RPMI8226 (cell line): ENCODE results near the gene COL4A2.
A peak's percentile ranks its signal among the peaks of the same experiment; 100 is the strongest.
"Not testable (repeated sequence)": the region's sequence is repeated elsewhere in the genome, so short reads cannot be mapped to it uniquely, and the experiment has no call there.

Experiments
- DNase-seq: peaks from one replicate; pipeline ENCODE4 v3.0.0-alpha.2; 2015

COL4A2 gene

DNA sequence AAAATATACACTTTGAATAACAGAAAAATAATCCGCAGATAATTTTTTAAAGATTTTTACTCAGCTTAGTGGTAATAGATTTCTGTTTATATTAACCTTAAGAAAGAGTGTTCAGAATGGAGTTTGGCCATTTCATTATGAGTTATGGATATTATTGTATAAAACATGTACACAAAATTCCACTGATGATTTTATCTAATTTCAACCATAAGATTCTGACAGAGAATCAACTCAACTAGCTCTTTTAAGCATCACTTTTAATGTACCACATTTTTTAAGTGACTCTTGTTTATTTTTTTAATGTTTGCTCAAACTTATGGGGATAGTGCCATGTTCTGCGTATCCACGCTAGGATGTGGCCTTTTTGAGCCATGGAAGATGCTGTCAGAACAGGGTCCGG is 75.7 kb downstream of the COL4A2 start:
- no peak for DNase-seq

DNA sequence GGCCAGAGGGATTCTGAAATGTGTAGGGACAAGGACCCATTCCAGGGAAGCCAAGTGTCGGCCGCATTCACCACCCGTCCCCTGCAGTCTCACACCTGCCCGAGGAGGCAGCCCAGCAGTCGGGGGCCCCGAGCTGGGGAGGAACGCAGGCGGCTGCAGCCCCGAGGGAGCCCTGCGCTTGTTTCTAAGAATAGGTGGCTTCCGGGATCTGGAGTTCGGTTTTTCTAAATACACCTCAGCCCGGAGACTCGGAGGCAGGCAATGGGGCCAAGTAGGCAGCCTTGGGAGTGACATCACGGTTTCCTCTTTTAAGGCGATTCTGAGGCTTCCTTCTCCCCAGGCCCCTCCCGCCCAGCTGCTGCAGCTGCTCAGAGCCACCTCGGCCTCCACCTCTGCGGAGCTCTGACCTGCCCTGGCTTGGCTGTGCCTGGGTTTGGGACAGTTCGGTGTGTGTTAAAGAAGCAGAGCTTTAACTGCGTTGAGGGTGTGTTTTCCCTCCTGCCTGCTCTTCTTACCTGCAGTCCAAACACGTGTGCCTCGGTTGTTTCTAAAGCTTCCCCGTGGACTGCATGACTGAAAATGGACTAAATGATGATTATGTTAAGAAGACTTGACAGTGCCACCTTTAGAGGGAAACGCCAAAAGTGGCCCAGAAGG is 80.5 kb downstream of the COL4A2 start:
- DNase-seq: peak; percentile 60

DNA sequence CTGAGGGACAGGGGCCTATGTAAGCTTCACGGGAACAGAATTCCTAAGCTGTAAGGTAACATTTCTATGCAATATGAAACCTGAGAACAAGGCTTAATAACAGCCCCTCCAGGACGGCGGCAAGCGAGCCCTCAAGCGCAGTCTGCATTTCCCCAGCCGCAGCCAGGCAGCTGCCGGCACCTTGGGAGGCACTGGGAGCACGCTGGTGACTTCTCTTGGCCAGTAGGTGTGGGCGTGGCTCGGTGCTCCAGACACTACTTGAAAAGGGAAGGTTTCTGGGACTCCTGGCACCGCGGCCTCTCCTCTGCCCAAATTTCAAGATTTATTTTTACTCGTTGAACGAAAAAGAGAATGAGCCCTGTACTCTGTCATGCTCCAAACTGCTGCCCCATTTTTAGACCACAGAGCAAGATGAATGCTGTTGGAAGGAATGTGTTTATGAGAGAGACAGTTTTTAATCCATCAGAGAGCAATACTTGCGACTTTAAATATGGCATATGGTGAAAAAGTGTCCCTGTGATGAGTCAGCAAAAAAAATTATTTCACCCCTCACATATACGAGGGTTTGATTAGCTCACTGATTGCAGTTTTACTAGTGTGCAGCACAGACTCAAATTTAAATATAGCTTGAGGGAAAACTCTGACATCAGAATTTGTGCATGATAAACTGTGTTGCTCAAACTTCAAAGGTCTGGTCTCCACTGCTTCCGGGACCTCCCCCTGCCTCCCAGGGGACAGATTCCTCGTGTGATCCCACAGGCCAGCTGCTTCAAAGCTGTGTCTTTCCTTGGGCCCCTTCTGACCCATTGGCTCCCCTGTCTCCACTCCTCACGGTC is 81.2 kb downstream of the COL4A2 start:
- DNase-seq: no peak

DNA sequence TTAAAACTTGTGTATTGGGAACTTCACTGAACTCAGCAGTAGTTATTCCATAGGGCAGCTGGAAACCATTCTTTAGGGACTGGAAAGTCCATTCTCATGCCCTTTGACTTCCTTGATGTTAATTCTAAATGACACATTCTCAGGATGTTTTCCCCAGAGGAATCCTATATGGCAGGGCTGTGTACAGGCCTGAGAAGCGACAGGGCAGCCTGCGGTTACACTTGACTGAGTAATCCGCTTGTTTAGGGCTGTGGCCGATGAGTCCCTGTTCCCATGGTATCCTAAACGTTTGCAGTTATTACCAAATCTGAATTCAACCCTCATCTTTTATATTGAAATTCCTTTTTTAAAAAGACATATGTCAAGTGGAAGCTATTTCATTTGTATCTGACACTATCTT is 83.5 kb downstream of the COL4A2 start:
- DNase-seq: no peak

DNA sequence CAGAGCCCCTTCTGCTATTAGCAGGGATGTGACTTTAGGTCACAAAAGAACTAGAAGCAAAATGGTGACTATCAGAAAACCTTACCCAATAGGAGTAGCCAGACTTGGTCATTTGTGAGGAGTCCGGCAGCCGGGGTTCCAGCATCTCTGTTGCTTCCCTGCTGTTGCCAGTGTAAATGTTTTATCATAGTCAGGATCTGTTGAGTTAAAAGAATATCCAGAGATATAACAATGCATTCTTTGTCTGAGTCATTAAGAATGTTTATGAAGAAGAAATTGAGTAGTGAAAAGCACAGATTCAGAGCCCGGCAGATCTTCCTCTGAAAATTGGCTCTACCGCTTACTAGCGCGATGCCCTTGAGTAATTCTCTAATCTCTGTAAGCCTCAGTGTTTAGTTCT is 84.2 kb downstream of the COL4A2 start:
- no peak for DNase-seq

DNA sequence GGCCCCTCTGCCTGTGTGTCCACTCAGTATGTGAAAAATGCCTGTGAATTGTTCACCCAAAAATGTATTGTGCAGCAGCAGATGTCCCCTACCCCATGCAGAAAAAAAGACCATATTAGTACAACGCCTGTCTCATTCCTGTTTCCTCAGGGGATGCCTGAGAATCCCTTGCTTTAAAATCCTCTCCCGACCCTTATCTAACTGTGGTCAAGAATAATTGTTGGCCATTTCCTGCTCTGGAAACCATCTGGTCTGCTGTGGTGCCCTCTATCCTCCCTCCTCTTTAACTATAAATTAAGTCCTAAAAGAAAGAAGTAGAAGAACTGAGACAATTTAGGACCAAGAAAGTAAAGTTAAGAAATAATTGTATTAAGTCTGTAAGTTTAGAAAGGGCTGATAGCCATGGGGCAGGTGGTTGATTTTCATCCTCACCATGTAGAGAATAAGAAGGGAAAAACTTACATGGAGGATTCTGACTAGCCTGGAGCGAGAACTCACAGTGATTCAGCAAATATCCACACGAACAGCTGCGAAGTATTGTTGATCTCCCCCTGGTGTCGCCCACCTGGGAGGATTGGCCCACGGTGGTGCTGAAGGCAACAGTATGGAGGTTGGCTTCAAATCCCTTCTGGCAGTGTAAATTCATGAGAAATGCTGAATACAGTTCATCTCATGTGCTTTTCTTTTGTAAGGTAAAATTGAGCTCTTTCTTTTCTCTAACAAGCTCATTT is 85.6 kb downstream of the COL4A2 start:
- no peak for DNase-seq

DNA sequence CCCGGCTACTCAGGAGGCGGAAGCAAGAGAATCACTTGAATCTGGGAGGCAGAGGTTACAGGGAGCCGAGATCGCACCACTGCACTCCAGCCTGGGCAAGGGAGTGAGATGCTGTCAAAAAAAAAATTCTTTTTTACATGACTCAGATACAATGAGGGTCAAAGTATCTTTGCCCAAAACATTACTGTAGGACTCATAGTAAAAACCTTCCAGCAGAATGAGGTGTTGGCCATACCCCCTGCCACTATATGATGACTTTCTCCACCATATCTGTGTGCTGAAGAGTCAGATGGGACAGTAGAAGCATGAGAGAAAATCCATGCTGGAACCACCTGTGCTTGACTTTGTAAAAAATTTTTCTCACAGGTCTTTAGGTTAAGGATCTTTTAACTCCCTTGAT is 86.7 kb downstream of the COL4A2 start:
- DNase-seq: no peak

DNA sequence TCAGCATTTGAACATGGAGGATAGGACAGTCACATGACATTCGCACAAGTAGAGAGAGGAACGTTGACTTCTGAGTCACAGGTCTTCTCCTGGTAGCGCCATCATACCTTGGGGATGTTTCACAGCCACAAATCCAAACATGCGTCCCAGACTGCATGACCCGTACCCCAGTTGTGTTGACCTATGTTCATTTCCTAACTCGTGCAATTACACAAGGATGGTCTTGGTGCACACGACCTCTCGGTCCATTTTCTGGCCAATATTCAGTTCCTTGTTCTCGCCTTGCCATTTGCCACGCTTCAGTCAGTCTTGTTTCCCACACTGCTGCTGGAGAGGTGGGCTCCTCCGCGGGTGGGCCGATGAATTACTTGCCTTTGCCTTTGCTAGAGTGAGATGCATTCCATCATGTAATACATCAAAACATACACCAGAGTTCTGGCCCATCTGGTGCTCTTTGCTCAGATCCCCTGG is 87.3 kb downstream of the COL4A2 start:
- no peak for DNase-seq

DNA sequence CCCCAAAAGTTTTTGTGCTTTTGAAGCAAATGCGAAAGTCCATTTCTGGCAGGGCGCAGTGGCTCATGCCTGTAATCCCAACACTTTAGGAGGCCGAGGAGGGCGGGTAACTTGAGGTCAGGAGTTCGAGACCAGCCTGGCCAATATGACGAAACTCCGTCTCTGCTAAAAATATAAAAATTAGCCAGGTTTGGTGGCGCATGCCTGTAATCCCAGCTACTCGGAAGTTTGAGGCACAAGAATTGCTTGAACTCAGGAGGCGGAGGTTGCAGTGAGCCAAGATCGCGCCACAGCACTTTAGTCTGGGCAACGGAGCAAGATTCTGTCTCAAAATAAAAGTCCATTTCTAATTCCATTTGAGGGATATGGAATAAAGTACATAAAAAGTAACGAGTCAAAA is 88.5 kb downstream of the COL4A2 start:
- not testable (repeated sequence) for DNase-seq

DNA sequence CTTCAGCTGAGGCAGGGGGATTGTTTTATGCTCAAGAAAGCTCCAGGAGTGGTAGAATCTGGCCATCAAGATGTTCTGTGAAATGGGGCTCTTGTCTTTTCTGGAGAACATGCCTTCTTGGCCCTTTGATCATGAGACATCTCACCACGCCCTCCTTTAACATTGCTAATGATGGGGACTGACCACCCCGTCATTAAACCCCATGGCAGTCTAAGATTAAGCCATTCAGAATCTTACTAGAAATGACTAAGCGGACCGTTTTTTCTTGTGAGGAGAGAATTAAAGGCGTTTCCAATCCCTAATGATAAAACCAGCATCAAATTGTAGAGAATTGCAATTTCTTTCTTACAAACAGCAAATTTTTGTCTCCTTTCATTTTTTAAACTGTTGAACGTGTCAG is 89.4 kb downstream of the COL4A2 start:
- no peak for DNase-seq

DNA sequence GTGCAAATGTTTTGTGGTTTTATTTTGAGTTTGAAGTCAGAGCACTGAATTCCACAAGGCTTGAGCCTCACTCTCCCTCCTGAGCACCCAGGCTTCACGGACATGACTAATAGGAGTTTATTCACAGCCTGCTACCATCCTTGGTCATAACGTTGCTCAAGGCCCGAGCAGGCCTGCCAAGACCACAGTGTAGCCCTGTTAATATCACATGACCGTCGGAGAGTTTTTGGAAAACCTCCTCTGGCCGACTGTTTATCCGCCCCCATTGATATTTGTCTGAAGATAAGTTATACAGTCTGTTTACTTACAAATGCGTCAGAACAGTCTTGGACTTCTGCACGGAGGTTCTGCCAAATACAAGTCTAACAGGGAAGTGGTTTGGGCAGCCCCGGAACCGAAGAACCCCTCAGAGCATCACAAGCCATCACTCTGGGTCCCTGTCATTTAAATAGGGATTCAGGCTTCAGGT is 89.9 kb downstream of the COL4A2 start:
- DNase-seq: no peak

DNA sequence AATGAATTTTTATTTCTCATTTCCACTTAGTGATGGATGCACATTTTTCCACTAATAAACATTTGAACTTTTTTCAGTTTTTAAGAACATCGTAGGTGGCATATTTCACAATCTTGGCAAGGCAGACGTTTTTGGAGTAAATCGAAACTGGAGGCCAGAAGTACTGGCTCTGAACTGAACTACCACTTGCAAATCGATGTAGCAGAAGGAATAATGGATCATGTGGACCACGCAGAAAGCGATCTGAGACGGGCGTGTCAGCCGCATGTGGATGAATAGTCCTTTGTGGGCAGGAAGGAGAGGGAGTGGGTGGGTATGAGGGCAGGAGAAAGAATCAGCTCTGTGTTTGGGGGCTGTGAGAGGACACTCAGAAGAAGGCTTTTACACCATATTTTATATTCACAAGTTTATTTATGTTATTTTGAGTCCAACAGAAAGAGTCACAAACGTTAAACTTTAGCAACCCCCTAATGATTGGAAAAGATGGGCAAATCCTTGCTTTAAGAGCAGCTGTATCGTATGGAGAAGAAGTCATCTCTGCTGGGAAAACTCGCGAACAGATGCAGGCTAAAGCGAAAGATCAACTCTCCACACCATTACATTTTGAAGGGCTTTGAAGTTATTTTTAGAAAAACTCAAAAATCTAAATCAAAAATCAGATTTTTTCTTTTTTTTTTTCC is 90.5 kb downstream of the COL4A2 start:
- DNase-seq: no peak

DNA sequence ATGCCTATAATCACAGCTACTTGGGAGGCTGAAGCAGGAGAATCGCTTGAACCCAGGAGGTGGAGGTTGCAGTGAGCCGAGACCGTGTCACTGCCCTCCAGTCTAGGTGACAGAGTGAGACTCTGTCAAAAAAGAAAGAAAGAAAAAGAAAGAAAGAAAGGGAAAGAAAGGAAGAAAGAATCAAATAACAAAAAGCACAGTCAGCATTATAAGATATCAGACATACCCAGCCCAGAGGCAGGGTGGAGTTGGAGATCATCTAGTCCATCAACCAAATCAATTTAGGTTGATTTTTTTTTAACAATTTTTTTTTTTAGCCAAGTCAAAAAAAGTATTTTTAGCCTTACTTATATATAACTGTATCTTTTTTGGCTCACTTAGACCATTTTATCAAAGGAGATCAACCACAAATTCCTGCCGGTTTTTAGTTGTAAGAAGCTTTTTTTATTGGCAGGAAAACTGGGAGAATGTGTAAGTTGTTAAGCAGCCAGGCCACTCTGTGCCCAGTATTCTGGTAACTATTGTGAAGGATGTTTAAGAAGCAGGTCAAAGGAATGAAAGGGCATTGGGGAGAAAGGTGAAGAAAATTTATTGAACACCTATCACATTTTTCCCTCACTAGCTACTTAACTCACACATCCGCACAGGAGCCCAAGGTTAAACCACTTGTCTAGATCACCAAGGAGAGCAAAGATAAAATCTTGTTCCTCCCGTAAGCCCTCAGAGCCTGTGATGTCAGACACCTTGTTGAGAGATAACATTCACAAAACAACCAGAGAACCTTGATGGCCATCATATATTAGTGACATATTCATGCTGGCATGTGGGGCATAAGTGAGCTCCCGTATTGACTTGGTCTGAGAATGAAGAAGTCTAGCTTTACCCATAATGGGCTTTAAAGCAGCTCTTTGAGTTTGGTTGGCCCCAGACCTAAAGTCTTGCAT is 91.8 kb downstream of the COL4A2 start:
- no peak for DNase-seq

DNA sequence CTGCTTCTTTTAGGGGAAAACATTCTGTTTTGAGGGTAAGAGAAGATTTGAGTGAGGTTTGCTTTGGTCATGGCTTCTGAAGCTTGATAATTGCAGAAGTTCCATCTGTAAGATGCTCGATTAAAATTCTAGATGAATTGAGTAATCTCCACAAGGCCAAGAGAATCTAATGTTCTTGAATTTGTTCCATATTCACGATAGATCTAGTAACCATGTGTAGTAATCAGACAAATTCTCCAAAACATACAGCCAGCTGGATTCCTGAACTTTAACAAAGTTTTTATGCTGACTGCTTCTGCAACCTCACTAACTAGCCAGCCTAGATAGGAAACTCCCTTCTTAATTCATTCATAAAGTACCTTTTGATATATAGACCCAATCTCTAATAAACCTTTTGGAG is 92.7 kb downstream of the COL4A2 start:
- no peak for DNase-seq

DNA sequence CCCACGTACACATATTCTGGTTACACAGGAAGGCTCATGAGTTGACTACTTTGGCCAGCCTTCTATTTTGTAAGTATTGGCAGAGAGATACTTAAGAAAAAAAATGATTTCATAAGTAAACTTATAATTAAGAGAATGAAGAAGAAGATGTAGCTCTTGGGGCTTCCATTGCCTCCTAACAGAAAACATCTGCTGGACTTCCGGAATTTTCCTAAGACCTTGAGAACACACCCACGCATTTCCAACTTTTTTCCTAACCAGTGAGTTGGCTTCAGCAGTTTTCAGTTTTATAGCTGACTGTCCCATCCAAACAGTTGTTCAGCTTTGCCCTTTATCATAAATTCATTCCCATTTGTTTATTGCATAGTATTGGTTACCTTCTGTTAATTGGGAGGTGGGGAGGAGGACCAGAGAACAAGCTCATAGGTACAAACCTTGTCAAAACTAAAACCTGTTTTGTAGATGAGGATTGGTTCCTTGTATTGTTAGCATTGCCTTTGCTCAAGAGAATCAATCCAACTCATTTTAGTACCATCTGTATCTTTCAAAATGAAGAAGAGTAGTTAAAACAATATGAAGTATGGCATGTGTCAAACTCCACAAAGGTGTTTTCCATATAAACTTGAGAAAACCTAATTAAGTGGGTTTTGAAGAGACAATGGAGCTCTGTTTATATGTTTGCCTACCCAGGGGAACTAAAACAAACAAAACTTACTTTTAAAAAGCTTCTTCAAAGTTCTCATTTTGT is 93.9 kb downstream of the COL4A2 start:
- no peak for DNase-seq

DNA sequence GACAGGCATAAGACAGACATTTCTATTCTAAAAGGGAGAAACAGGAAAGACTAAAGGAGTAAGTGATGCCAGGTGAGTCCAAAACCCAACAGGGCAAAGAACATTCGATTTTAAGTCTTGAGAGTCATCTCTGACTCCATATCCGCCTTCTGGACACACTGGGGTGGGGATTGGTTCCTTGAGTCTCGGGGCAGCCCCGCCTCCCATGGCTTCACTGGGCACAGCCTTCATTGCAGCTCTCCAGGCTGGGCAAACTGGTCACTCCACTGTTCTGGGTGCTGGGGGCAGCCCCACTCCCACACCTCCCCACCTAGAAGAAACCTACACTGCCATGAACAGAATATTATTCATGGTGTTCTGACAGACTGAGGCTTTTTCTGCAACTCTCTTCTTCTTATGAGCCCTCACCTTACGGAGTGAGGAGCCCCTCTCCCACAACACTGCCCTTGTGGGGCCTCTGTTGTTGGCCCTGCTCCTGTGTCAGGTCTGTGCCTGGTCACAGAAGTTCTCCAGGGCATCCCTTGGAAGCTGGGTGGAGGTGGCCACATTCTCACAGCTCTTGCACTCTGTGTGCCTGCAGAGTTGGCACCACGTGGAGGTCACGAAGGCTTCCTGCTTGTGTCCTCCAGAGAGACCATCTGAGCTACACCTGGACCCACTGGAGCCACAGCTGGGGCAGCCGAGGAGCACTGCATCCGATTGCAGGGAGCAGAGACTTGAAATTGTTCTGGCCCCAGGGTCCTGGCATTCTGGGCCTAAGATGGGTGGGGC is 95.4 kb downstream of the COL4A2 start:
- no peak for DNase-seq

DNA sequence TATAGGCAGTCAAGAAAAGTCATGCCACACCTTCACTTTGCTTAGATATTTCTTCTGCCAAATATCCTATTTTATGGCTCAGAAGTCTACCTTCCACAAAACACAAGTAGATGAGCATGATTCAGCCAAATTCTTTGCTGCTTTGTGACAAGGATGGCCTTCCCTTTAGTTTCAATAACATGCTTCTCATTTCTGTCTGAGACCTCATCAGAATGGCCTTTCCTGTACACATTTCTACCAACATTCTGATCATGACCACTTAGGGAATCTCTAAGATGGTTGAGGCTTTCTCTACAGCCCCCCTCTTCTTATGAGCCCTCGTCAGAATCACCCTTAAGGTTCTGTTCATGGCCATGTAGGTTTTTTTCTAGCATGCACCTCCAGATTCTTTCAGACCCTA is 96.2 kb downstream of the COL4A2 start:
- no peak for DNase-seq

DNA sequence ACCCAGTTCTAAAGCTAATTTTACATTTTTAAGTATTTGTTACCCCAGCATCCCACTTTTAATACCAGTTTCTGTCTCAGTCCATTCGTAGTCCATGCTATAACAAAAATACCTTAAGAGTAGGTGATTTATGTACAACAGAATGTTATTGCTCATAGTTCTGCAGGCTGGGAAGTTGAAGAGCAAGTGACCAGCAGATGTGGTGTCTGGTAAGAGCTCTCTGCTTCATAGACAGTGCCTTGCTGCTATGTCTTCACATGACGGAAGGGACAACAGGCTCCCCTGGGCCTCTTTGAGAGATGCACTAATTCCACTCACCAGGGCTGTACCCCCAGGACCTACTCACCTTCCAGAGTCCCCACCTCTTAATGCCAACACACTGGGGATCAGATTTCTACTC is 96.6 kb downstream of the COL4A2 start:
- DNase-seq: no peak

DNA sequence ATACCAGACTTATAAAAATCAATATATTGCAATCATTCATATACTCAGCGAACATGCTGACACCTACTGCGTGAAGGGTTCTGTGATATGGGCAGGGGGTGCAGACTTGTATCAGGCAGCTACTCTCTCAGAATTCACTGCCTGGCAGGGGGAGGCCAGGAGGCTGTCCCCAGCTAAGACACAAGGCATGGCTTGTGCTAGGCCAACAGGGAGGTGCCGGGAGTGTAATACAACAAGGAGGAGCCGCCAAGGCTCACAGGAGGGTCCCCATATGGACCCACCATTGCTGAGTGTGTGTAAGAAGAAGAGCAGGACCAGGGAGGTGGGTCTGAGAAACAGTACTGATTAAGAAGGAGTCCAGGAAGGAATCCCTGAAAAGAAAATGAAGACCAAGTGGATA is 97.2 kb downstream of the COL4A2 start:
- no peak for DNase-seq
